NCI-H748 (cell line): ENCODE measurements around the gene SESTD1.
A peak's percentile ranks its signal among the peaks of the same experiment; 100 is the strongest.

Experiments
- DNase-seq: peaks from one replicate; lab custom pipeline; 2025; ENCODE audit not compliant: unreplicated experiment; lab: John Stamatoyannopoulos, UW

SESTD1 gene, protein sequence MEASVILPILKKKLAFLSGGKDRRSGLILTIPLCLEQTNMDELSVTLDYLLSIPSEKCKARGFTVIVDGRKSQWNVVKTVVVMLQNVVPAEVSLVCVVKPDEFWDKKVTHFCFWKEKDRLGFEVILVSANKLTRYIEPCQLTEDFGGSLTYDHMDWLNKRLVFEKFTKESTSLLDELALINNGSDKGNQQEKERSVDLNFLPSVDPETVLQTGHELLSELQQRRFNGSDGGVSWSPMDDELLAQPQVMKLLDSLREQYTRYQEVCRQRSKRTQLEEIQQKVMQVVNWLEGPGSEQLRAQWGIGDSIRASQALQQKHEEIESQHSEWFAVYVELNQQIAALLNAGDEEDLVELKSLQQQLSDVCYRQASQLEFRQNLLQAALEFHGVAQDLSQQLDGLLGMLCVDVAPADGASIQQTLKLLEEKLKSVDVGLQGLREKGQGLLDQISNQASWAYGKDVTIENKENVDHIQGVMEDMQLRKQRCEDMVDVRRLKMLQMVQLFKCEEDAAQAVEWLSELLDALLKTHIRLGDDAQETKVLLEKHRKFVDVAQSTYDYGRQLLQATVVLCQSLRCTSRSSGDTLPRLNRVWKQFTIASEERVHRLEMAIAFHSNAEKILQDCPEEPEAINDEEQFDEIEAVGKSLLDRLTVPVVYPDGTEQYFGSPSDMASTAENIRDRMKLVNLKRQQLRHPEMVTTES

DNA sequence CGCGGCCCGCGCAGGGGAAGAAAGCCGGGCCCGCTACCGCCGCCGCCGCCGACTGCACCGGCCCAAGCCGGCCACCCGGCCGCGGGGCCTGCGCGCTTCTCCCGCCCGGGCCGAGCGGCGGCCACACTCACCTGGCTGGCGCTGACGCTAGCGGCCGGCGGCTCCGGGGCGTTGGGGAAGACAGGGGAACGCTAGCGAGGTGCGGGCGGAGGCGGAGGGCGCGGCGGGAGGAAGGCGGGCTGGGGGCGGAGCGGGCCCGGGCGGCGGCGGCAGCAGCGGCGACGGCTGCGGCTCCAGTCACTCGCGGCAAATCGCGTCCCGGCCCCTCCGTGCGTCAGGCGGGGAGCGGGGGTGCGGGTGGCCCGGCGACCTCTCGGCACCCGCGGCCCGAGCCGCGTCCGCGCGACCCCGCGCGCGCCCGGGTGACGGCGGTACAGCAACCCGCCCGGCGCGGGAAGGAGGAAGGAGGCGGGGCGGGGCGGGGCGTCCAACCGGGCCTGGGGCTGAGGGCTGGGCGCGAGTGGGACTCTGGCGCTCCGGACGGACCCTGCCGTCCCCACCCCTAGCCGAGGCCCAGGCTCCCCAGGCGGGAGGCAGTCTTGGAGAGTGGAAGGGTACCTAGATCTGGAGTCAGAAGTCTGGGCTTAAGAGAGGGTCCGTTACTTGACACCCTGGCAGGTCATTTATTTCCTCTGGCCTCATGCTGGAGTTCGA lies at the start of gene SESTD1:
SESTD1 (minus strand) TSS at position 465 of the 714 bp plus-strand sequence. CDS start 72,991 bp downstream, outside the sequence.
- DNase-seq = peak; percentile 82

DNA sequence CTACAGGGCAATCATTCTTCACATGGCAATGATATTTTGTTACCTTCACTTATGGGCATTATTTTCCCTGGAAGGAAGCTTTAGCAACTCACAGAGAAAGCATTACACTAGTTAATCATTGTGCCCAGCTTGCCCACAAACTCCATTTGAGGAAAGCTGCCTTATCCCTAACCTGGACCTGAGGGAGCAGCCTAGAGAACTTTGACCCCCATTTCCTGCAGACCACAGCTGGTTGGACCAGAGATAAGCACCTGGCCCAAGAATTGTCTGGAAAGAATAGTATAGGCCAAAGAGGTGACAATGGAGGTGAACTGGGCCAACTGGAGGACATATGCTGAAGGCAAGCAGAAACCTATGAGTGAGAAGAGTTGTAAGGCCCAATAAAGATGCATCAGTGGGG lies 48.4 kb upstream of the SESTD1 start:
- DNase-seq = no peak

DNA sequence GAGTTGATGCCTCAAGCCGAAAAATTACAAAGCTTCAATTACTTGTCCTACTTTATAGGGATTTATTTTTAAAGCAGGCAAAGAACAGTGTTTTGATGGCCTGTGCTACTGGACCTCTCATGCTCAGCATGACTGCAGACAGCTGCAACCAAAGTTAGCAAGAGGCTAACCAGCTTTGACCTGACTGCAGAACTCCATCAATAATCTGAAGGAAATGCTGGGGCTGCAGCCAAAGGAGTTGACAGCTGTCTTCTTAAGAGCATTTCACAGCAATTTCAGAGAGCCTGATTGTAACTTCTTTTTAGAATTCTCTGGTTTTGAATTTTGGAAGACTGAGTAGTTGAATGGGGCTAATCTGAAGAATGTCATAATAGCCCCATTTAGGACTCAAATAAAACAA lies 46.5 kb upstream of the SESTD1 start:
- DNase-seq = no peak

DNA sequence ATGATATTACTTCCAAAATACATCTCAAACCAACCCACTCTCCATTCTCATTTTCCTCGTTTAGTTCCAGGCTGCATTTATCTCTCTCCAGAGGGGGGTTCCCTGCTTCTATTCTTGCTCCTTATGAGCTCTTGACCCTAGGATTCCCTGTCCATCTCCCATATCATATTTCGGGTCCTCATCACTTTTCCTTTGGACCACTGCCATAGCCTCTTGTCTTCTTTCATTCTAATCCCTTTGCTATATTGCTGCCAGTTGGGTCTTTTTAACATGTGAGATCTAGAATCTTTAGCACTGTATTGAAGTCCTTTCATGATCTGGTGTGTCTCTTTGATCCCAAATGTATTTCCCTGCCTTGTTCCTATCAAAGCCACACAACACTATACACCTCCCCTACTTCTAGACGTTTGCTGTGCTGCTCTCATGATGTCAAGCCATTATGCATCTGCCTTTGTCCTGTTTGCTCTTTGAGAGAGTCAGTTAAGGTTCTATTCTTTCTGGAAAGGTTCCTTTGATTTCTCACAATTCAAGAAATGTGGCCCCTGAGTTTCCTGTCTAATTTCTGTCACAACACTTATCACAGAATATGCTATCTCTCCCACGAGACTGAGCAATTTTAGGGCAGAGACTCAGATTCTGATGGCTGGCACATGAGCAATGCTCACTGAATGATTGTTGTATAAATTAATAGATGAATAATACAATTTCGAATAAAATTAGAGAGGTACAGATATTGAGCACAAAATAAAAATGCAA lies 43.2 kb upstream of the SESTD1 start:
- no peak for DNase-seq

DNA sequence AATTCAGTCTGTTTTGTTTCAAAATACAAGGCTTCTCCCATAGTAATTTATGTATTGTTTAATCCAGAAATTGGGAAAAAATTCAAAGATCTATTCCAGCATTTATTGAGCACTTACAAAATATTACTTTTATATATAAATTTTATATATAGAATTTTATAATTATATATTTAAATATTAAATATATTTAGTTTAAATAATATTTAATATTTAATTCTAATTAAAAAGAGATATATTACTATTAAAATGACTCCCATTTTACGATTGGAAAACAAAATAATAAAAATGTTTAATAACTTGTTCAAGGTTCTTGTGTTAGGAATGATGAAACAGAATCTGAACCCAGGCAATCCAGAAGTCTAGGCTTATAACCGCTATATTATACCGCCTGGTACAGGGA lies 40.5 kb upstream of the SESTD1 start:
- no peak for DNase-seq

DNA sequence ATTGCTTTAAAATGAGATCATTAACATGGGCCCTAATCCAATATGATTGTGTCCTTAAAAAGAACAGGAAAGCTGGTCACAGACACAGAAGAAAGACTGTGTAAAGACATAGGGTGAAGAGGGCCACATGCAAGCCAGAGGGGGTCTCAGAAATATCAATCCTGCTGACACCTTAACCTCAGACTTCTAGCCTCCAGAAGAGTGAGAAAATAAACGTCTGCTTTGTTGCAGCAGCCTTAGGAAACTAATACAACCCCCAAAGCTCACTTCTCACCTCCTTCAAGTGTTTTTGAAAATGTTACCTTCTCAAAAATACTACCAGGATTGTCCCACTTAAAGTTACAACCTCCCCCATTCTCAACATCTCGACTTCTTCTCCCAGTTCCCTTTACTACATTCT lies 39.8 kb upstream of the SESTD1 start:
- DNase-seq = no peak

DNA sequence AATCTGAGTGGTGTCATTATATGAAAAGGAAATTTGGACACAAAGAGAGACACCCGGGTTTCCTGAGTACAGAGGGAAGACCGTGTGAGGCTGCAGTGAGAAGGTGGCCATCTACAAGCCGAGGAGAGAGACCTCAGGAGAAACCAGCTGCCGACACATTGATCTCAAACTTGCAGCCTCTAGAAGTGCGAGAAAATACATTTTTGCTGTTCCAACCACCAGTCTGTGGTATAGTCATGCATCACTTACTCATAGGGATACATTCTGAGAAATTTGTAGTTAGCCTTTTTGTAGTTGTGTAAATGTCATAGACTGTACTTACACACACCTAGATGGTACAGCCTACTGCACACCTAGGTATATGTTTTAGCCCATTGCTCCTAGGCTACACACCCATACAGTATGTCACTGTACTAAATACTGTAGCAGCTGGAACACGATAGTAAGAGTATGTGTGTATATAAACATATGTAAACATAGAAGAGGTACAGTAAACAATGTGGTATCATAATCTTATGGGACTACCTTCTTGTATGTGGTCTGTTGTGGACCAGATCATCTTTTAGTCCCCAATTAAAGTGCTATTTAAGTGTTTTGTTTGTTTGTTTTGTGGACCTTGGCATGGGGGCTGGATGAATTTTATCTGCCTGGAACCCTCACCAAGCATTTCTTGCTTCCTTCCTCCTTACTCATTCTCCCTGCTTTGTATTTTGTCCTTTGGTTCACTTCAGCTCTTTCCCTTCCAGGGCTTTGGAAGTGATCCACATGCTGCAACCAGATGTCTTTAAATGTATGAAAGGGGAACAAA lies 38.3 kb upstream of the SESTD1 start:
- DNase-seq = no peak

DNA sequence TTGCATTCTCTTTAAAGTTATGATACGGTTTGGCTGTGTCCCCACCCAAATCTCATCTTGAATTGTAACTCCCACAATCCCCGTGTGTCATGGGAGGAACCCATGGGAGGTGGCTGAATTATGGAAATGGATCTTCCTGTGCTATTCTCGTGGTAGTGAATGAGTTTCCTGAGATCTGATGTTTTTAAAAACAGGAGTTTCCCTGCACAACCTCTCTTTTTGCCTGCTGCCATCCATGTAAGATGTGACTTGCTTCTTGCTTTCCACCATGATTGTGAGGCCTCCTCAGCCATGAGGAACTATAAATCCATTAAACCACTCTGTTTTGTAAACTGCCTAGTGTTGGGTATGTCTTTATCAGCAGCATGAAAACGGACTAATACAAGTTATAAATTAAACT lies 37.5 kb upstream of the SESTD1 start:
- DNase-seq = no peak

DNA sequence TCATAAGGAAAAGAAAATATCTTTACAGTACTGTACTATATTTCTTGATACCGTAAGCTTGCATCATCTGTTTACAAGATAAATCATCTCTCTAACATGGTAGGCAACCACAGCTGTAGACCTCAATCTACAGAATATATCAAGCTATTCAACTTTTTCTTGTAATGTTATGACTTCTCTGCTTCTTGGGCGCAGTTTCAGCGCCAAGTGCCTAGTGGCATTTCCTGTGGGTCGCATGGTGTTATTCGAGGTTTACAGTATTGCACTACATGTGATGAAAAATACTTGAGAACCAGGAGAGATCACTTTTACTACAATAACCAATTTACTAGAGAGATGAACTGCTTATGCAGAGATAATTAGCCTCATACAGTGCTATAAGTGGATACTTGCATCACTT lies 34.0 kb upstream of the SESTD1 start:
- peak; percentile 74 for DNase-seq

DNA sequence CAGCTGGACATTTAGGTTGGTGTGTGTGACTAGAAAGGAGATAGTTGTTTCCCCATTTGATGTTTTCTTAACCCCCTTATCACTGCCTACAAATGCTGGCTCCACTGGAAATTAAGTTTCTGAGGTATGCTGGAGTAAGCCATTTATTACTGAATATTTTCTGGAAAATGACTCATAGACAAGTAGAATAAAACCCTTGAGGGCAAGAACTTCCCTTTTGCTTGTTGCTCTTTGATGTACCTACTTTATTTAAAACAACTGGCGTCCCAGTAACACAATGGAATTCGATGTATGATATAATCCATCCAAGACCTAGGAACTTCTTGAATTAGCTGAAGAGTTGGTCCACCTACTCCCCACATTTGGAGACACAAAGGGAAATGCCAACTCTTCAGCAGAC lies 33.3 kb upstream of the SESTD1 start:
- DNase-seq = no peak

DNA sequence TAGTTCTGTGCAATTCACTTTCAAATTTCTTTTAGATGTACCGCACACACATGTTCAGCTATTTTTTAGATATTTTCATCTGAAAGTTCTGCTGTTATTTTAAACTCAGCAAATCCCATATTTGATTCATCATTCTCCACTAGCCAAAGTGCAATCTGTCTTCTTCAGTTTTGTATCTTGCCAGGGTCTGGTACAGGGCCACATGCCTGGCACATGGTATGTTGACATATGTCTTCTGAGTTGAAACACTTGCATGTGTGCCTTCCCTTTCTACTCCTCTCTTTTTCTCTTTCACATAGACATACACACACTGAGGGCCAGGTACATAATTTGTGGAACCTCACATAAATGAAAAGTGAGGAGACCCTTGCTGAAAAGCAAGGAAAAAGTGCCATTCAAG lies 25.7 kb upstream of the SESTD1 start:
- DNase-seq = no peak

DNA sequence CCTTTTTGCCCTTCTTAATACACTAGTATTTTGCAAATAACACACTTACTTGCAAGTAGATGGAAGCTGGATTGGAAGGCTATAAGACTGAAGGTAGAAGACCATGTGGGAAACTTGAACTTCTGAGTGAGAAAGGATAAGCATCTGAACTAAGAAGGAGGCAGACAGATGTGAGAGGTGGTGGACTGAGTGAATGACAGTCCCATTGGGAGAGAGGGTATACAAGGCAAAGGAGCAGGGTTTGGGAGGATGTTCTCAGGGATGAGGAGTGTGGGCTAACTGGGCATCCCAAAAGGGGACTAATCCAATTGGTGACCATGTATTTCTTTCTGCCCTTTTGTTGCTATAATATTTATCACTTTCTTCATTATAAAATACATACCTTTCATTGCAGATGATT lies 20.4 kb upstream of the SESTD1 start:
- DNase-seq = no peak

DNA sequence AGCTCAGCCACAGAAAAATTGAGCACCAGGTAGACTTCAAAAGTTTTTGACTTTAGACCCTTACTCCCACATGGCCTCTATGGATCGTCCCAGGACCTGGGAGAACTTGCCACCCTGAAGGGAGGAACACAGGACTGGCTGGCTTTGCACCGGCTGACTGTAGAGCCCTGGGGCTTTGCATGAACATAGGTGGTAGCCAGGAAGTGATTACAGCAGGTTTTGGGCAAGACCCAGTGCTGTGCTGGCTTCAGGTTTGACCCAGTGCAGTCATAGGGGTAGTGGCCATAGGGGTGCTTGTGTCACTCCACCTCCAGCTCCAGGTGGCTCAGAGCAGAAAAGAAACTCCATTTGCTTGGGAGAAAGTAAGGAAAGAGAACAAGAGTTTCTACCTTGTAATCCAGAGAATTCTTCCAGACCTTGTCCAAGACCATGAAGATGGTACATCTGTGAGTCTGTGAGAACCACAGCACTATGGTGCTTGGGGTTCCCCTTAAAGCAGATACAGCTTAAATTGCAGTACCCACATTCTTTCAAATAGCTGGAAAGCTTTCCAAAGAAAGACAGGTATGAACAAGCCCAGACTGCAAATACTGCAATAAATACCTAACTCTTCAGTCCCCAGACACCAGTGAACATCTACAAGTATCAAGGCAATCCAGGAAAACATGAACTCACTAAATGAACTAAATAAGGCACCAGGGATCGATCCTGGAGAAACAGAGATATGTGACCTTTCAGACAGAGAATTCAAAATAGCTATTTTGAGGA lies 13.0 kb upstream of the SESTD1 start:
- no peak for DNase-seq

DNA sequence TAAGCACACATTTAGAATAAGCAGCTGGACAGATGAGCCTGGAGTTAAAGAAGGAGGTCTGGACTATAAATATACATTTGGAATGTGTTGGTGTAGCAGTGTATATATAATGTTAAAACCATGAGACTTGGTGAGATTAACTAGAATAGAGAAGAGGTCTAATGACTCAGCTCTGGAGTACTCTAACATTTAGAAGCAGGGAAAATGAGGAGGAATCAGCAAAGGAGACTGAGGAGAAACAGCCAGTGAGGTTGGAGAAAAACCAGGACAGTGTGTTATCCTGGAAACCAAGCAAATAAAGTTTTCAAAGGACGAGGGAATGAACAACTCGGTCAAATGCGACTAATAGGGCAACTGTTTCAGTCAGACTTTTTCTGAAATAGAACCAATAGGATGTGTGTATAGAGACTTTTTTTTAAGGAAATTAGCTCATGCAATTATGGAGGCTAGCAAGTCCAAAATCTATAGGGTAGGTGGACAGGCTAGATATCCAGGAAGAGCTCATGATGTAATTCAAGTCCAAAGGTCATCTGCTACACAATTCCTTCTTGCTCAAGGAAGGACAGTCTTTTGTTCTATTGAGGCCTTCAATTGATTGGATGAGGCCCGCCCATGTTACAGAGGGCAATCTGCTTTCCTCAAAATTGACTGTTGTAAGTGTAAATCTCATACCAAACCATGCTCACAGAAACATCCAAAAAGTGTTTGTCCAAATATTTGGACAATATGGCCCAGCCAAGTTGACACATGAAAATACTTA lies 10.8 kb upstream of the SESTD1 start:
- DNase-seq = no peak

DNA sequence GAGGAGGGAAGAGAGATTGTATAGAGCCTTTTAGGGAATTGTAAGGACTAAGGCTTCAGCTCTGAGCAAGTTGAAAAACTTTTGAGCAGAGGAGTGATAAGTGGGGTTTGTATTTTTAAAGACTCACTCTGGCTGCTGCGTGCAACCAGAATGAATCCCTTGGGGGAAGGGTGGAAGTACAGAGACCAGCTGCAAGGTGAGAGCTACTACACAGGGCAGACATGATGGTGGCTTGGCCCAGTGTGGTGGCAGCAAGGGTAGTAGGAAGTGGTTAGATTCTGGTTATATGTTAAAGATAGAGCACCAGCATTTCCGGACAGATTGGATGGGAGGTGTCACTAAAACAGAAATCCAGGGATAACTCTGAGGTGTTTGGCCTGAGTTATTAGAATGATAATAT lies 10.1 kb upstream of the SESTD1 start:
- DNase-seq = no peak

DNA sequence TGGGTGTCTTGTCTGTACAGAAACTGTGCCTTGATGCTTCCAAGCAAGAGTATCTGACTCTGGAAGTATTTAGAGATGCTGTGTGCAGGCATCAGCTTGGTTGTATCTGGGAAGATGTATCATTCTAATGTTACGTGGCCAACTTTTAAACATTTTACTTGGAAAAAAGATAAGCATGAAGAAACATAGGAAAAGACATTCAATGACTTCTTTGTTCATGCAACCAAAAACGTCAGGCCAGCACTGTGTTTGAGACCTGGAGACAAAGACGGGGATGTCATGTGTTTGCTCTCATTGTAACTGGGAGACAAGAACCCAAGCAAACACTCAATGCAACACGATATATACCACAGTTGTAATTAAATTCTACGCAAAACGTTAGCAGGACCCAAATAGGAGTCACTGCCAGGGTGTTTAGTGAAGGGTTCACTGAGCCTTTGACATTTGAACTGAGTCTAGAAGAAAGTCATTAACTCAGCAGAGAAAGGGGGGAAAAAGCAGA lies 8.9 kb upstream of the SESTD1 start:
- peak; percentile 93 for DNase-seq

DNA sequence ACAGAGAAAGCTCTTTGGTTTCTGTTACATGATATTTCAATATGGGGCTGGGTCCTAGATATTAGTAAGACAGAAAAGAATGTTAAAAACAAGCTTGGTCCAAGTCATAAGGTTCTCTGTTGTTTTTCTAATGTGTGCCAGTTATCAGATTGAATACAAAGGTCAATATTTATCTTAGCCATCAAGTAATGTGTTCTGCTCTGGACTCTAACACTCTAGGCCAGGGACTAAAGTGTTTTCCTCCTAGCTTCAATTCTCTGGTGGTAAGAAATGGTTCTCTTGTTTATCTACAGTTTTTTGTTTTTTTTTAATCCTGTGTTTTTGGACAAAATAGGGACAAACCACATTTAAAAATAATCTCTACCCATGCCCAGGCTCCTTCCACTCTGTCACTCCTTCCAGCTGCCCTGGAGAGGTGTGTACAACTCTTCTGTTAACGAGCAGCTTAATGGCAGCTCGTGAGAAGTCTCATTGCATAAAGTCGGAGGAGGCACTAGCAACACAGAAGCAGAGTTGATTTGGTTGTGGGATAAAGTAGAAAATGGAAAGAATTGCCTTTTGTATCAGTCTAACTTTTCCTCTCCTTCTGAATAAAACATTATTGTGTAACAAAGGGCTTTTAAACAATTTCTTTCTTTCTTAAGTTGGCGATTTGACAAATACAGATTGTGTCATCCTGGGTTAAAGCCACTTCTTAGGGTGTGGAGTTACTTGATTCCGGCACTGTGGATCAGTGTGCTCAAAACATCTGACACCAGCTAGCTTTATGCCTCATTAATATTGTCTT lies 8.0 kb upstream of the SESTD1 start:
- peak; percentile 77 for DNase-seq

DNA sequence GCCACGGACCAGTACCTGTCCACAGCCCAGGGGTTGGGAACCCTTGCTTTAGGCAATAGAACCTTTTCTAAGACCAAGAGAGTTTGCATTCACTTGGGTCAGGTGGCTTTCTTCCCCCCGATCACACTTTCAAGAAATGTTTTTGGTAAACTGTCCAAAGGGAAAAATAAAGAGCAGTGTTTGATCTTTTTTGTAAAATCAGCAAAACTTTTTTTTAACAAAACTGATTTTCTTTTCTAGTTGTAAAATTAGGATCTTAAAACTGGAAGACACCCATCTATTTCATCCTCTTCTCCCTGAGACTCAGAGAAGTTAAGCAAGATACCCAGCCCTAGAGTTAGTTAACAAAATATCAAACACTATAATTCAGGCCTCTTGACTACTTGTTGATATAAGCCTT lies 6.1 kb upstream of the SESTD1 start:
- DNase-seq = no peak
